IPS-18c (cell line): Measurements from ENCODE around the gene TMEM14C.
"Not testable (repeated sequence)": the region's sequence is repeated elsewhere in the genome, so short reads cannot be mapped to it uniquely, and the experiment has no call there.

Experiments
- H3K4me3 ChIP-seq: 2 replicates; pipeline ENCODE4 v1.7.0; 2013; ENCODE audit warnings: low read depth, mild to moderate bottlenecking, low read length, moderate library complexity; ENCODE audit not compliant: insufficient read depth
- H3K9me3 ChIP-seq: one replicate; pipeline ENCODE4 v1.6.1; 2013; ENCODE audit warnings: mild to moderate bottlenecking, low read length, moderate library complexity; ENCODE audit not compliant: control insufficient read depth, insufficient read depth

Gene TMEM14C

DNA sequence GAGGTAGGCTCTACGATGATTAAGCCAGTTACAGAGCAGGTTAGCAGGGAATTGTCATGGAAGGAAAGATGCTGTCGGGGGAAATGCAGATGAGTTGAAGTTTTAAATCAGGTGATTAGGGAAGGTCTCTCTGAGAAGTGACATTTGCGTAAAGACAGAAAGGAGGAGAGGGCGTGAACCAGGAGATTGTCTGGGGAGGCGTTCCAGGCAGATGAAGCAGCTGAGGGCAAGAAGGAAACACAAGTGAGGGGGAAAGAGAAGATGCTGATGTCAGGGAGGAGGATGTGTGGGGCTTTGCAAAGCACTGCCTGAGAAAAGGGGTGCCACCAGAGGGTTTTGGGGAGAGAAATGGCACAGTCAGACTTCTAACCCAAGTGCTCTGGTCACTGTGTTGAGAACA, 22.2 kb downstream of the TMEM14C start:
- no peak overlapping the region for H3K4me3 ChIP-seq
- peaks cover 3% of the 10 kb centered on the region for H3K9me3 ChIP-seq

DNA sequence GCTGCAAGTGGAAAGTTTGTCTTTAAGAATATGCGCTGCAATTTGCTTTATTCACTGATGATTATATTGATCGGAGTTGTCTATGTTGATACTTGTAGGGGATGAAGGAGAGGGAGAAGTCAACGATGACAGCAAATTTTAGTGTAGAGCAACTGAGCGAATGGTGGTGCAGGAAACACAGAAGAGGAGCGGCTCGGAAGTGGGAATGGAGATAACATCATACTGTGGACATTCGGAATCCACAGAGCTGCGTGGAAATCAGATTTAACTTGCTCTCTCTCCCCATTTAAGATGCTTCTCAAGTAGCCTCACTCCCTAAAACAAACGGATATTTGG, 24.0 kb downstream of the TMEM14C start:
- H3K9me3 ChIP-seq, result peaks cover 3% of the 10 kb centered on the region
- peak overlapping the region; percentile 44; the same call in 1 of the 2 replicates for H3K4me3 ChIP-seq

DNA sequence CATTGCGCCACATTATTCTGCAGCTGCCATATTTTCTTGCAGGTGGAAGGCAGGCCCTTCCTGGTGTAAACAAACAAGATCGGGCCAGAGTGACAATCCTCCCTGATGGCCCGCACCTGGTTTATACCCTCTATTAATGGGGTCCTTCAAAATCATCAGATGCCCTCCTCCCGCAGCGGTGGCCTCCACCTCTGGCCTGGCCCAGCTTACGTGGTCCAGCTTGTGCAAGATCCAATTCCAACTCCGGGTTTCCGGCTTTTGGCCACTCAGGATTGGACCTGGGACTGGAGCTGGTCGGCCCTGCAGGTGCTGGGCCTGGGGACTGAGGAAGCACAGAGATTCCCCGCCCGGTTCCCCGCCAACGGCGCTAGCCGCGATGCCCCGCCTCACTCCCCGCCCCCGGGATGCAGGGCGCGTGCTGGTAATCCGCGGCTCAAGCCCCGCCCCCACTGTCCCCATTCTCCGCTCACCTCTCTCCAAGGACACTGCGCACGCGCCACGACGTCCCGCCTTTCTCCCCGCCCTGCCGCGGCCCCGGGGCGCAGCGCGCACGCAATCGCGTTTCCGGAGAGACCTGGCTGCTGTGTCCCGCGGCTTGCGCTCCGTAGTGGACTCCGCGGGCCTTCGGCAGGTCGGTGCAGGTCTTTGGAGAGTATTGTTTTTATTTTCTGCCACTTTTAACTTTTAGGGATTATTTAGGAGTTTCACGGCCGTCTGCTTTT, 24.5 kb downstream of the TMEM14C start, which contains the start of gene TMEM14B:
TMEM14B (plus strand) TSS at position 555 of the 722 bp plus-strand sequence. CDS start 1,441 bp downstream, outside the sequence.
- peak within 1 kb of the TSS; percentile 90 for H3K4me3 ChIP-seq
- H3K9me3 ChIP-seq, result peaks cover 3% of the 10 kb centered on the region

- Histone ChIP-seq H3K9me3 (peaks cover 3% of the 10 kb centered on the region), H3K4me3 (no peak overlapping the region; the same call in 1 of the 2 replicates)
Observed at GRCh38 chr6:10749734-10750133, 26.9 kb downstream of the TMEM14C start.

- not testable (repeated sequence) for H3K4me3 ChIP-seq, H3K9me3 ChIP-seq
Observed at GRCh38 chr6:10750568-10750967, 27.7 kb downstream of the TMEM14C start.

DNA sequence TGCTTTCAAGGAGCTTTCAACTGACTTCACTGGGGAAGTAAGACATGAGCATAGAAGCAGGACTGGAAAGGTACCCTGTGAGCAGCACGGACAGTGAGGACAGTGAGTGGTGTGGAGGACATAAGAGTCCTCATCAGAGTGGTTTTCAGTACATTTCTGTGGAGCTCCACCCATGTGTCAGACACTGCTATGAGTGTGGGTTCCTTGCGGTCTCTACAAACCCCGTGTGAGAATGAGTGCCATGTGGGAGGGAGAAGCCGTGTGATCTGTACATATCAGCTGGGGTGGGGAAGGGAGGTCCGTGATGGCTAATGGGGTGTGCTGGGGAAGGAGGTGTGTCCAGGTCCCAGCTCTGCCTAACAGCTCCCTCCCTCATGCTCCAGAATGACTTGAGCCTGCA, 28.9 kb downstream of the TMEM14C start:
- H3K4me3 ChIP-seq, result not testable (repeated sequence)

DNA sequence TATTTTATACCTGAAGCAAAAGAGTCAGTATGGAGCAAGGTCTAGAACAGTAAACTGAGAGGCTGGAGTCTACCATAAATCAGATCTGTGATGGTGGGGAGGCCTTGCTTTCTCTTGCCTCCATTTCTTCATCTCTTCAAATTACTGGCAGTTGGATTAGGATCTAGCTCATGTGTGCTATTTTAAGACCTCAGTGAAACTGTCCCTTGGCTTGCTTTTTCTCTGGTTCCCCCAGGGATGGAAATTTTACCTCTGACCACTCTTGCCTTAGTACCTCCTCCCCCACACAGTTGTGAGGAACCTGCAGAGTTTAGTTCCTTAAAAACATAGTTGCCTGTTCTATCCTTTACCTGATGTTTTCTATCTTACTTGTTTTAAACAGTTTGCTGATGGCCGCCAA, 33.2 kb downstream of the TMEM14C start:
- H3K4me3 ChIP-seq, result no peak overlapping the region
- peaks cover 2% of the 10 kb centered on the region for H3K9me3 ChIP-seq

More for the DNA sequence above, 28.9 kb downstream of the TMEM14C start:
- H3K9me3 ChIP-seq, result not testable (repeated sequence)

- no peak overlapping the region for H3K4me3 ChIP-seq
Observed at GRCh38 chr6:10759312-10759839, 36.5 kb downstream of the TMEM14C start.

GRCh38 chr6:10759884-10760329, 37.0 kb downstream of the TMEM14C start:
- Histone ChIP-seq H3K4me3 (no peak overlapping the region), H3K9me3 (peaks cover 2% of the 10 kb centered on the region)

More at GRCh38 chr6:10759312-10759839, 36.5 kb downstream of the TMEM14C start:
- H3K9me3 ChIP-seq, result peaks cover 2% of the 10 kb centered on the region

- H3K9me3 ChIP-seq, result peaks cover 2% of the 10 kb centered on the region
- H3K4me3 ChIP-seq, result no peak overlapping the region
Observed at GRCh38 chr6:10763006-10763405, 40.1 kb downstream of the TMEM14C start.

- no peaks in the 10 kb centered on the region for H3K9me3 ChIP-seq
- no peak overlapping the region for H3K4me3 ChIP-seq
Observed at GRCh38 chr6:10769419-10769818, 46.5 kb downstream of the TMEM14C start.

- no peaks in the 10 kb centered on the region for H3K9me3 ChIP-seq
Observed at GRCh38 chr6:10771371-10771894, 48.6 kb downstream of the TMEM14C start.

GRCh38 chr6:10778230-10778629, 55.4 kb downstream of the TMEM14C start:
- Histone ChIP-seq H3K4me3 (no peak overlapping the region), H3K9me3 (no peaks in the 10 kb centered on the region)

More at GRCh38 chr6:10771371-10771894, 48.6 kb downstream of the TMEM14C start:
- H3K4me3 ChIP-seq, result no peak overlapping the region

GRCh38 chr6:10779076-10779475, 56.2 kb downstream of the TMEM14C start:
- Histone ChIP-seq H3K4me3 (no peak overlapping the region), H3K9me3 (no peaks in the 10 kb centered on the region)
